ENCODE data around the gene PRRT1. TPM values are rescaled to one million over a fixed set of nuclear protein-coding genes. Genes with fewer than 3 reads are reported as not detected.

PRRT1 gene
- total RNA-seq, 2 experiments from 2014 or later: 1.1 TPM

- no peak for DNase-seq
- intact Hi-C loops (cut with micrococcal nuclease): no loop called here
- Mint-ChIP-seq H3K36me3 (ENCODE audit: low read depth) (peaks cover 26% of the 10 kb centered on the region), H3K9me3 (no peaks in the 10 kb centered on the region), H3K27me3 (ENCODE audit: low read depth) (no peaks in the 10 kb centered on the region), H3K4me1 (ENCODE audit: low read depth) (peaks cover 12% of the 10 kb centered on the region), H3K27ac (no peak overlapping the region), H3K4me3 (no peak overlapping the region)
- CTCF ChIA-PET: no interaction called here
These were observed 16.6 kb upstream of the PRRT1 start for GRCh38 chr6:32168350-32168749.

- Mint-ChIP-seq H3K4me3 (no peak overlapping the region), H3K27me3 (ENCODE audit: low read depth) (no peaks in the 10 kb centered on the region), H3K4me1 (ENCODE audit: low read depth) (peaks cover 7% of the 10 kb centered on the region), H3K27ac (no peak overlapping the region), H3K9me3 (no peaks in the 10 kb centered on the region), H3K36me3 (ENCODE audit: low read depth) (peaks cover 28% of the 10 kb centered on the region)
- intact Hi-C loops (cut with micrococcal nuclease): no loop called here
- DNase-seq: no peak
- CTCF ChIA-PET: no interaction called here
These were observed 16.1 kb upstream of the PRRT1 start for GRCh38 chr6:32167761-32168262.

GRCh38 chr6:32167154-32167760 lies 15.5 kb upstream of the PRRT1 start:
- Mint-ChIP-seq H3K36me3 (ENCODE audit: low read depth) (peaks cover 30% of the 10 kb centered on the region), H3K9me3 (no peaks in the 10 kb centered on the region), H3K4me1 (ENCODE audit: low read depth) (peaks cover 2% of the 10 kb centered on the region), H3K4me3 (no peak overlapping the region), H3K27ac (no peak overlapping the region), H3K27me3 (ENCODE audit: low read depth) (no peaks in the 10 kb centered on the region)
- intact Hi-C loops (cut with micrococcal nuclease): no loop called here
- DNase-seq: no peak
- CTCF ChIA-PET: no interaction called here

- intact Hi-C loops (cut with micrococcal nuclease): no loop called here
- DNase-seq: no peak
- CTCF ChIA-PET: no interaction called here
These were observed 14.8 kb upstream of the PRRT1 start for GRCh38 chr6:32166411-32167061.

DNA sequence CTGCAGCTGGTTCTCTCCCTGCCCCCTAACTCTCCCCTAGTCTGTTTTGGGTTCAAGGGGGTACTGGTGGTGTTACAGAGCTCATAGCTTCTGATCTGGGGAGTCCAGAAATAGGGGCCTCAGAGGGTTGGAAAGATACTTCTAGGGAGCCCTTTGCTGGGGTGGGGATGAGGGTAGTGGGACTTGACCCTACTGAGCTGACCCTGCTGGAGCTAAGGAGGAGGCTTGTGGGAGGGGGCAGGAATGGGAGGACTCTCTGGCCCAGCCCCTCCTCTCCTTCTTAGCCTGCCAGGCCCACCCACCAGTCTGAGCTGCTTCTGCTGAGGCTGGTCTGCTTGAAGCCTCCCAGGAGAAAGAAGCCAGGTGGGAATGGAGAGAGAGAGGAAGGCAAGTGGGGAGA lies 12.6 kb upstream of the PRRT1 start, which contains the start of gene EGFL8:
Gene EGFL8 (plus strand): TSS at position 301 of the 400 bp plus-strand sequence. CDS start 1,571 bp downstream, outside the sequence.
- H3K27me3 Mint-ChIP-seq (ENCODE audit: low read depth): no peaks in the 10 kb centered on the region
- no peak for DNase-seq
- intact Hi-C loops (cut with micrococcal nuclease): no loop called here
- CTCF ChIA-PET: no interaction called here
- no peaks in the 10 kb centered on the region for H3K4me1 Mint-ChIP-seq (ENCODE audit: low read depth)
- H3K9me3 Mint-ChIP-seq: no peaks in the 10 kb centered on the region
- H3K27ac Mint-ChIP-seq: no peak within 1 kb of the TSS
- H3K4me3 Mint-ChIP-seq: no peak within 1 kb of the TSS
- H3K36me3 Mint-ChIP-seq (ENCODE audit: low read depth): peaks cover 19% of the 10 kb centered on the region

More at GRCh38 chr6:32166411-32167061, 14.8 kb upstream of the PRRT1 start:
- Mint-ChIP-seq H3K4me3 (no peak overlapping the region), H3K27ac (no peak overlapping the region), H3K36me3 (ENCODE audit: low read depth) (peaks cover 30% of the 10 kb centered on the region), H3K9me3 (no peaks in the 10 kb centered on the region), H3K4me1 (ENCODE audit: low read depth) (peaks cover 2% of the 10 kb centered on the region), H3K27me3 (ENCODE audit: low read depth) (no peaks in the 10 kb centered on the region)

DNA sequence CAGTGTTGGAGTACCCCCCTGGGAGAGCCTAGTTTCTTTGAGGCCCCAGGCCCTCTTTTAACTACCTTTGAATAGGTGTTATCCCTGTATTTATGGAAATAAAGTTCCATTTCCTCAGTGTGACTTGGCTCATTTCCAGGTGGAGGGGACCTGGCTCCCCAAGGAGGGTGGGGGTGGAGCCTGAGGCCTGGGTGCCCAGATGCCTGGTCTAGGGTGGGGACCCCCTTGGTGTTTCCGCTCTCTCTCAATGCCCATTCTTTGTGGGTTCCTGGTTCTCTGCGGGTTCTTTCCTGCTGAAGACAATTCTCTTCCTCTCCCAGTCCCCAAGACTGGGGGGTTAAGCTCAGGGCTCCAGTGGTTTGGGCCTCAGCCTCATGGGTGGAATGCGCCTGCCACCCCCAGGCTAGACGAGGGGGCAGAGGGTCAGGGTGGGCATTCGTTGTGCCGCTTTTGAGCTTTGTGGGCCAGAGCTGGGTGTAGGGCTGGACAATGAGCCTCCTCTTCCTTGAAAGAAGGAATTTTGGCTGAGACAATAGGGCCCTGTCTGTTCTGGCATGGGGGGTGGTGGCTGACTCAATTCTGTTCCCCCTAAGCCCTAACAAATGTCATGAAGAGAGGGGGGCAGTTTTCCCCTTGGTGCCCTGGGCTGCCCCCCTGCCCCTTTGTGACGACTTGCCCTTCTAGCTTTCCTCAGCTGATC lies 12.0 kb upstream of the PRRT1 start:
- Mint-ChIP-seq H3K27me3 (ENCODE audit: low read depth) (no peaks in the 10 kb centered on the region), H3K4me3 (no peak overlapping the region), H3K27ac (no peak overlapping the region), H3K9me3 (no peaks in the 10 kb centered on the region), H3K4me1 (ENCODE audit: low read depth) (no peaks in the 10 kb centered on the region), H3K36me3 (ENCODE audit: low read depth) (peaks cover 16% of the 10 kb centered on the region)
- intact Hi-C loops (cut with micrococcal nuclease): no loop called here
- CTCF ChIA-PET: no interaction called here
- DNase-seq: no peak

- intact Hi-C loops (cut with micrococcal nuclease): no loop called here
- H3K27ac Mint-ChIP-seq: no peak overlapping the region
These were observed 6.3 kb upstream of the PRRT1 start for GRCh38 chr6:32158052-32158451.

GRCh38 chr6:32156891-32157290 lies 5.2 kb upstream of the PRRT1 start:
- Mint-ChIP-seq H3K4me1 (ENCODE audit: low read depth) (peaks cover 27% of the 10 kb centered on the region), H3K27me3 (ENCODE audit: low read depth) (no peaks in the 10 kb centered on the region), H3K4me3 (no peak overlapping the region), H3K27ac (no peak overlapping the region), H3K9me3 (no peaks in the 10 kb centered on the region), H3K36me3 (ENCODE audit: low read depth) (peaks cover 14% of the 10 kb centered on the region)
- DNase-seq: no peak
- CTCF ChIA-PET: no interaction called here
- intact Hi-C loops (cut with micrococcal nuclease): no loop called here

More at GRCh38 chr6:32158052-32158451, 6.3 kb upstream of the PRRT1 start:
- Mint-ChIP-seq H3K36me3 (ENCODE audit: low read depth) (peaks cover 17% of the 10 kb centered on the region), H3K4me1 (ENCODE audit: low read depth) (peaks cover 15% of the 10 kb centered on the region), H3K9me3 (no peaks in the 10 kb centered on the region), H3K27me3 (ENCODE audit: low read depth) (no peaks in the 10 kb centered on the region), H3K4me3 (no peak overlapping the region)
- DNase-seq: no peak
- CTCF ChIA-PET: interaction anchor here (0.8 to 1.1 kb wide), 2 partner anchors 27 to 87 kb away, joined by 3 read pairs; no protein-coding TSS in a partner anchor

- Mint-ChIP-seq H3K9me3 (no peaks in the 10 kb centered on the region), H3K4me1 (ENCODE audit: low read depth) (peaks cover 42% of the 10 kb centered on the region), H3K4me3 (peak overlapping the region; percentile 99), H3K27ac (peak overlapping the region; percentile 88), H3K36me3 (ENCODE audit: low read depth) (peaks cover 14% of the 10 kb centered on the region), H3K27me3 (ENCODE audit: low read depth) (peaks cover 5% of the 10 kb centered on the region)
- CTCF ChIA-PET: interaction anchor here (0.6 to 1.0 kb wide), 5 partner anchors 36 to 417 kb away, joined by 3 to 4 read pairs (median 3); partner anchors contain the start of gene GPSM3
- peak; percentile 83 for DNase-seq
- intact Hi-C loops (cut with micrococcal nuclease): loop anchor here (1.0 to 5.0 kb wide), 7 partner anchors 23 to 197 kb away; partner anchors contain the start of genes FKBPL, NELFE and SKIC2
These were observed 2.9 kb upstream of the PRRT1 start for GRCh38 chr6:32154514-32155161.

- peak within 1 kb of the TSS; percentile 99 for H3K4me3 Mint-ChIP-seq
- DNase-seq: peak; percentile 90
- H3K4me1 Mint-ChIP-seq (ENCODE audit: low read depth): peaks cover 46% of the 10 kb centered on the region
- peaks cover 14% of the 10 kb centered on the region for H3K36me3 Mint-ChIP-seq (ENCODE audit: low read depth)
- intact Hi-C loops (cut with micrococcal nuclease): loop anchor here (1.0 to 5.0 kb wide), 7 partner anchors 23 to 197 kb away; partner anchors contain the start of genes FKBPL, NELFE and SKIC2
- peak within 1 kb of the TSS; percentile 88 for H3K27ac Mint-ChIP-seq
- CTCF ChIA-PET: interaction anchor here (1.0 kb wide), 1 partner anchor 39 kb away, joined by 3 read pairs; the partner anchor contains the start of gene GPSM3
- H3K27me3 Mint-ChIP-seq (ENCODE audit: low read depth): peaks cover 7% of the 10 kb centered on the region
- no peaks in the 10 kb centered on the region for H3K9me3 Mint-ChIP-seq
These were observed 2.1 kb upstream of the PRRT1 start, which contains the start of gene PPT2 for GRCh38 chr6:32153564-32154513. Gene PPT2, plus strand, starts transcription at chr6:32154141. Its CDS starts 454 bp downstream, at chr6:32154595.
